Stimulated activated CD4-positive, alpha-beta T cell treated with anti-CD3 and anti-CD28 coated beads, Interleukin-1b, Interleukin-23, amount 100 ng/mL, for 24 hours (primary cell): ENCODE measurements around the gene EXOG.

Experiments used
- DNase-seq, 4 experiments: peaks; one replicate each; pipeline ENCODE4 v3.0.0-alpha.2; 2020; ENCODE audit warnings: low read depth in 4 of 4, low spot score in 1 of 4

Gene EXOG

DNA sequence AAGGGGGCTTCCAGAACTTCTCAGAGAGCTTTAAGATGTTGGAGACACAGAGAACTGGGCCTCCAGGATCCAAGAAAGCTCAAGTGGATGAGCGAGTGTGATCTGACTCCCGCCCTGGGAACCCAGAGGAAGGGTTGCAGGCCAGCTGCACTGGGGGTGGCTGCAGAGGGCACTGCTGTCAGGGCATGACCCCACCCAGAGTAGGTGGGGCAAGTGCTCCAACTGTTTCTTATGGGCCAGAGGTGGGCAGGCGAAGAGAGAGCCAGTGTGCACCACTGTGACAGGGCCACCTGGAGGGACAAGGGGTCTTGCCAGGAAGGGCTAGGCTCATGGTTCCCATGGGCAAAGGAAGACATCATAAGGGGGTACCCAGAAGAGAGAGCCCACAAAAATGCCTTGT, 48.8 kb downstream of the EXOG start:
- DNase-seq, result no peak

DNA sequence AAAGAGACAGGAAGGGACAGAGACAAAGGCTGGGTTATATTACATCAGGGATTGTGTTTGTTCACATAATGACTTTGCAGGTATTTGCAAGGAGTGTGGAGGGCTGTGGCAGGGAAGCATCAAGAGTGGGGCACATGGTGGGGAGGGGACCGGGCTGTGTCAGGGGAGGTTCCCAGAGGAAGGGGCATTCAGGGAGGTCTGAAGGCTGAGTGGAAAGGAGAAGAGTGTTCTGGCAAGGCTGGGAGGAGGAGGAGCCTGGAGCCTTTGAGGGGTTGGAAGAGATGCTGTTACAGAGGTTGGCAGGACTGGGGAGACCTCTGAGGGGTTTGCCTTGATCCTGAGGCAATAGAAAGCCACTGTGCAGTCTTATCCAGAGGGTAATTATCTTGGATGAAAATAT, 49.4 kb downstream of the EXOG start:
- no peak for DNase-seq

- no peak for DNase-seq
These were observed 49.8 kb downstream of the EXOG start for GRCh38 chr3:38545983-38546382.

DNA sequence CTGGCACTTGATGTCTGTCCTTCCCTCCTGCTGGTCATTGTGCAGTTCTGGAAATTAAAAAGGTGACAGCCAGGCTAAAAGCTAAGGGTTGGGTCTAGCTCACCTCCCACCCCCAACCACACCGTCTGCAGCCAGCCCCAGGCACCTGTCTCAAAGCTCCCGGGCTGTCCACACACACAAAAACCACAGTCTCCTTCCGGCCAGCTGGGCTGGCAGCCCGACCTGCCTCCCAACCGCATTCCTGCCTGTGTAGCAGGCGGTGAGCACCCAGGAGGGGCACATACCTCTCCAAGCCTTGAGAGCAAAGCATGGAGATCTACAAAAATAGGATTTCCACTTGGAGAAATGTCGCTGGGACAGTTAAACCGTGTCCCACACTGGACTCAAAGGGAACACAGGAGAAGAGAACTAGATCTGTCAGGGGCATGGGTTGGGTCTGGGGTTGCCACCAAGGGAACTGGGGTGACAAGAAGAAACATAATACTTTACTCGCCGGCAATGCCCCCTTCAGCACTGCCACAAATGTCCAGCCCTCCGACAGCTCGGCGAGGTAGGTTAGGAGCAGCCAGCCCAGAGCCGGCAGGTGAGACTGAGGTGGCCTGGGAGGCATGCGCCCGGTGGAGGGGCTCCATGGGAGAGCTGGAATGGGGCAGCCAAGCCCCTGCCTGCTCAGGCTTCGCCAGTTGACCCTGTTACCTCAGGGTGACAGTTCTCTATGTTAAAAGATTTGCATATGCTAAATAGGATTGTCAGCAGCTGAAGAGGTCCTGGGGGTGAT, 52.2 kb downstream of the EXOG start:
- DNase-seq, result no peak

GRCh38 chr3:38549082-38549481, 52.9 kb downstream of the EXOG start:
- DNase-seq, result no peak

DNA sequence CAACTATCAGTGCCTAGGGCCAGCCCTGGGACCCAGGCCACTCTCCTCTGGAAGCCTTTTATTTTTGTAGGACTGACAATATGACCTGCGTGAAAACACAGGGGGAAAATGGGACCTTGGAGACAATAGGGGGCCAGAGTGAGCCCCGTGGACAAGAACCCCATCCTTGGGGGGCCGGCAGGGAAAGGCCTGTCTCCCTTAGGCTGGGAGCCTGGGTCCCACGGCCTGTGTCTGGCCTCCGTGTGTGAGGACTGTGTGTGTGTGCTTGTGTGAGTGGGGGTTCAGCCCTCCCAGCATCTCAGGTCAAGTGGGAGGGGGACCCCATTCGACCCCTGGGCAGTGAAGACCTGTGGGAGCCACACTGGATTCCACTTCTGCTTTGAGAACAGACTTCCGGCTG, 53.3 kb downstream of the EXOG start:
- no peak for DNase-seq

- DNase-seq, result no peak
These were observed 54.1 kb downstream of the EXOG start for GRCh38 chr3:38549957-38550840.

GRCh38 chr3:38551026-38551832, 55.1 kb downstream of the EXOG start:
- DNase-seq, result no peak

DNA sequence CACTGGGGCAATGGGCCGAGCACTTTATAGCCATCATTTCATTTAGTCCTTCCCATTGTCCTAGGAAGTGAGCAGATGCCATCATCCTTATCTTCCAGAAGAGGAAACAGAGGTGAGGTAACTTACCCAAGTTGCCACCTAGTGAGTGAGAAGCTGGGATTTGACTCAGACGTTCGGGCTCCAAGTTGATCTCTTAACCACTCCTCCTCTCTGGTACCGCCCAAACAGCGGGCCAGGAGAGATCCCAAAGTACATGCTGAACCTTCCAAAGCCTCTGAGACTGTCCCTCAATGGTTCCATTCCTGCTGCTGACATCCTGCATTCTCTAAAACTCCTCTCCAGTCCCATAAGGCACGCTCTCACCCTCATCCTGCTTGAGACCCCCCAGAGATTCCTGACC, 56.2 kb downstream of the EXOG start:
- no peak for DNase-seq

GRCh38 chr3:38553071-38553470, 56.9 kb downstream of the EXOG start:
- no peak for DNase-seq

DNA sequence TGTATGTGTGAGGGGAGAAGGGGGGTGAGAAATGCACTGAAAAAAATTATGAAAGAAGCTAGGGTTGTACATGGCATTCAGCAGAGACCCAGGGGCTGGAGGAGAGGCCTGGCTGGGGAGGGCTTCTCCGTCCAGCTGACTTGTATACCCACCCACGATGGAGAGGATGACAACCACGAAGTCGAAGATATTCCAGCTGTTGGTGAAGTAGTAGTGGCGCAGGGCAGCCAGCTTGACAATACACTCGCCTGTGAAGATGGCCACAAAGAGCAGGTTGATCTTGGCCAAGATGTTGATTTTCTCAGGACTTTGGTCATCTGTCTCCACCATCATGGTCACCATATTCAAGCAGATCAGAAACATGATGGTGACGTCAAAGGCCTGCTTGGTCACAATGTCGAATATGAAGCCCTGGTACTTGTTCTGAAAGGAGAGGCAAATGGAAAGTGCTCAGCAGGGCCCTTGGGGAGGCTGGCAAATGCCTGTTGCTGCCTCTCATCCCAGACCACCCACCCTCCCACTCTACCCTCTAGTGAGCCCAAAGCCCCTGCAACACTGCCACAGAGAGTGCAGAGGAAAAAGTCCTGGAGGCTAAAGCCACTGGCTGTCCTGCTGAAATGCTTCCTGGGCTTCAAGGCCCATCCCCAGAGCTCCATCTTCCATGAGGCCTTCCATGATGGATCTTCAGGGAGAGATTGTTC, 58.1 kb downstream of the EXOG start:
- no peak for DNase-seq

DNA sequence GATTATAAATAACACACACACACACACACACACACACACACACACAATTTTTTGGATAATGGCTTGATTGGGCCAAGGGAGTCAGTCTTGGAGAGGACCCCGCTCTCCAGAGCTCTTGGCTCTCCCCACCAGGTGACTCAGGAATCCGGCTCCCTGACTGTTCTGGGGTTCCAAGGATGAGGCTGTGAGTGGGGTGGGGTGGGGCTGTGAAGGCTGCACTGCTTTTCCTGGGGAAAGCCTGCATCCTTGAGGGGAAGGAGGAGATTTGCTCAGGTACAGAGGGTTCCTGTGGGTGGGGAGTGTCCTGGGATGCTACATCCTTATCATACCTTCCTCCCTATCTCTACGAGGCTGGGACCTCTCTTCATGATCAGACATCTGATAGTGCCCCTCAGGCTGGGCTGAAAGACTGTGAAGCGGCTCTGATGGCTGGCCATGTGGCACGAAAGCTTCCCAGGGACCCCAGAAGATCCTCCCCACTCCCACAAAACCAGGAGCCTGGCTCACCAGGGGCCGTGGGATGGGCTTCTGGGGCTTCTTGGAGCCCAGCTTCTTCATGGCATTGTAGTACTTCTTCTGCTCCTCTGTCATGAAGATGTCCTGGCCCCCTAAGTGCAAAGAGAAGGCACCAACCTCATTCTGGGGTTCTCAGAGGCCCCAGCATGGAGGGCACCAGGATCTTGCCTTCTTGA, 59.2 kb downstream of the EXOG start:
- DNase-seq, result no peak

- DNase-seq, result no peak
These were observed 59.8 kb downstream of the EXOG start for GRCh38 chr3:38555926-38556325.

- DNase-seq, result no peak
These were observed 60.7 kb downstream of the EXOG start for GRCh38 chr3:38556640-38557358.

DNA sequence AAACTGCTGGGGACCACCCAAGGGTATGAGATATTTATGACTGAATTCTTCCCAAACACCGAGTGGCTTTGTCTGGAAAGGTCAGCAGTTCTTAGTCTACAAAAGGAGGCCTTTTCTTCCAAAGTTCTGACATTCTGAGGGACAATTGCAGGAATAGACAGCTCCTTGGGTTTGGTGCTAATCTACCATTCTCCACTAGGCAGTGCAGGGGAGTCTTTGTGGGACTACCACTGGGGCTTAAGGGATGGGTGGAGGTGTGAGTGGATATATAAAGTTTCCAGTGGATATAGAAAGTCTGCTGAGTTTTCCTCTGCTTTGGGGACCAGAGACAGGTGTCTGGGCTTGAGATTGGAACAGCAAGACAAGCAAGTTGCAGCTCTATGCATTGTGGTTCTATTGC, 62.7 kb downstream of the EXOG start:
- DNase-seq, result no peak

DNA sequence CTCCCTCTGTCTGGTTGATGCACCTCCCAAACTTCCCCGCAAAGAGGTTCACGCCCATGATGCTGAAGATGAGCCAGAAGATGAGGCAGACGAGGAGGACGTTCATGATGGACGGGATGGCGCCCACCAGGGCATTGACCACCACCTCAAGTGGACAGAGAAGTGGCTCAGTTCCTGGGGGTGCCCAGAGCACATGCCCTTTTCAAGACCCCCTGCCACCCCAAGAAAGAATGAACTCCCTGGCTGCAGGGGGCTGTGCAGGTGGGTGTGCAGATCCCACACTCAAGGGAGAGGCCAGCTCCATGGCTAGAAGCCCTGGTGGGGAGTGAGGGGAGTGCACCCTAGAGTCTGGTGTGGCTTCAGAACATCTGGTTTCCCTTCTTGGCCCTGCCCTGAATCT, 64.1 kb downstream of the EXOG start:
- DNase-seq, result no peak

DNA sequence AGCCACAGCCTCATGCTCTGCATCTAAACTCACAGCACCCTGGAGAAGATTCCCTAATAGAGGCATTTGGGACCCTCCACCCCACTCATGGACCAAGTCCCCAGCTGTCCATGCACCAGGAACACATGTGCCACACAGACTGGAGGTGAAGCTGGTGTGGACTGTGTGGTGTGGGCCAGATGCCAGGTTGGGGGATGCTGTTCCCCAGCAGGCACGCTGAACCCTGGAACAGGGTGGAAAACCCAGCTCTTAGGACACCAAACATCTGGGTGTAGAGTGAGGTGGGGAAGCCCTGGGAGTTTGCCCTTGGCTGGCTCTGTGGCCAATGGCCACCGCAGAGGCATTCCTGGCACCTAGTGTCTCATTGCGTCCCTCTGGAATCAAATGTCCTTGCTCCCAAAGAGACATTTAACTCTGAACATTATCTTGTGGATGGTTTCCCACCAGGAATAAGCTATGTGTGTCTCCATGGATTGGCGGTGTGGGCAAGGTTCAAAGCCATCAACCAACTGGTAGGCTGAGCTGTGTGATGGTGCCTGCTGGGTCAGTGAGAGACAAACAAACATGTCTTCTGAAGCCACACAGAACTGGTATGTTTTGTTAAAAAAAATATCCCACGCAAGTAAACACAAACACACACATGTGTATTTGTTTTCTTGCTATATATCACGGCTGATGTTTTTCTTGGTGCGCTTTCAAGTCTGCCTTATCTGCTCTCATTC, 65.0 kb downstream of the EXOG start:
- DNase-seq, result no peak

- no peak for DNase-seq
These were observed 65.8 kb downstream of the EXOG start for GRCh38 chr3:38561746-38562466.
